Measurements from ENCODE around the gene CD69.

CD69 gene

DNA sequence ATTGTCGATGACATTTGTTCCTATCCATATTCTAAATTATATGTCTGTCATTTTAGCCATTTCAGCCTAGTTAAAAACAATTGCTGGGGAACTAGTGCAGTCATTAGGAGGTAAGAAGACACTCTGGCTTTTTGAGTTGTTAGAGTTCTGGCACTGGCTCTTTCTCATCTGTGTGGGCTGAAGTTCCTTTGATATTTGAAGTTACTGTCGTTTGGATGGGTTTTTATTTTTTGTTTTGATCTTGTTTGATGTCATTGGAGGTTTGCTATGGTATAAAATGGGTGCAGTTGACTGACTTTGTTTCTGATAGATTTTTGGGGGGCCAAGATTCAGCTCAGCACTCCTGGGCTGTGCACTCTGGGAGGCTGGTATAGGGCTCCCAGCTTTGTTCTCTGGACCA is 20.7 kb upstream of the CD69 start:
- no peak for DNase-seq (ENCODE audit: low spot score)

DNA sequence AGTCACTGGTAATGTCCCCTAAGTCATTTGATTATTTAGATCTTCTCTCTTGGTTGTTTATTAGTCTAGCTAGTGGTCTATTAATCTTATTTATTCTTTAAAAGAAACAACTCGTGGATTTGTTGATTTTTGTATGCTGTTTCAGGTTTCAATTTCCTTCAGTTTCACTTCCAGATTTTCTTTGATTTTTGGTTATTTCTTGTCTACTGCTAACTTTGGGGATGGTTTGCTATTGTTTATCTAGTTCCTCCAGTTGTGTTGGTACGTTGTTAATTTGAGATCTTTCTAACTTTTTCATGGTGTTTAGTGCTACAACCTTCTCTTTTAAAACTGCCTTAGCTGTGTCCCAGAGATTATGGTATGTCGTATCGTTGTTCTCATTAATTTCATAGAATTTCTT is 18.5 kb upstream of the CD69 start:
- DNase-seq (ENCODE audit: low spot score), result no peak

DNA sequence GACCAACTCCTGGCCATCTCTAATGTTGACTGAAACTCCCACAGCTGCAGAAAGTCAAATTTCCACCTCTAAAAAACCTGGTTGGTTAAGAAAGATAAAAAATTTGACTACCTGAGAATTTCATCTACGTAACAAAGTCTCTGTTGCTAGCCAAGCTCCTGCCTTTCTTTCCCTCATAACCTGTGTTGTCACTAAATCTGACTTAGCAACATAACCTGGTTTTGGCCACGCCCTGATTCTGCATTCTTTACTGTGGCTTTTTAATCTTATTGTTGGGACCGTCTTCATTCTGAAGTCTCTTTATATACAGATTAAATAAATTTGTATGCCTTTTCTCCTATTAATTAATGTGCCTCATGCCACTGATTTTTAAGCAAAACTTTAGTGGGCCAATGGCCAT is 16.1 kb upstream of the CD69 start:
- DNase-seq (ENCODE audit: low spot score), result no peak

DNA sequence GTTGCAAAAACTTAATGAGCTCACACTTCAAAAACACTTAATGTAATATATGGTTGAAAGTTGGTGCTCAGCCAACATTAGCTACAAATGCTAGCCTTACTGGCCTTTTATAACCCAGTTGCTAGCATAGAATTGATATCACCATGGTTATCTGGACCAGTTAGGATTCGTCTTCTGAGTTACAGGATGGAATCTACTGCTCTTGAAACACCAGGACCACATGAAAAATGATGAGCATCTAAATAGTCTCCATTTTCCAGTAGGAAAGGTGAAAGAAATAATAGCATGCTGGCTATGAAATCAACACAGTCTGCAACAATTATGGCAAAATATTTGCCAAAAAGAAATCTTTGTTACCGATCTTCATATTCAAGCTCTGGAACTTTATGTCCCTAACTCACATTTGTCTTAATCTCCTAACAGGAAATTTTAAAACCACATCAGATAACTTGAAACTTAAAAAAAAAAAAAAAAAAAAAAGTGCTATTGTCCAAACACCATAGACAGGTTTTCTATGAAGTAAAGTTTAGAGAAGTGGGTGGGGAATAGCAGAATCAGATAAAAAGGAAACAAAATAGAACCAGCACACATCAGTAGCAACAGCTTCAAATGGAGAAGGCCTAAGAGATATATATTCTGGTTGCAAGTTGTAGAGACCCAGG is 12.6 kb upstream of the CD69 start:
- no peak for DNase-seq (ENCODE audit: low spot score)

DNA sequence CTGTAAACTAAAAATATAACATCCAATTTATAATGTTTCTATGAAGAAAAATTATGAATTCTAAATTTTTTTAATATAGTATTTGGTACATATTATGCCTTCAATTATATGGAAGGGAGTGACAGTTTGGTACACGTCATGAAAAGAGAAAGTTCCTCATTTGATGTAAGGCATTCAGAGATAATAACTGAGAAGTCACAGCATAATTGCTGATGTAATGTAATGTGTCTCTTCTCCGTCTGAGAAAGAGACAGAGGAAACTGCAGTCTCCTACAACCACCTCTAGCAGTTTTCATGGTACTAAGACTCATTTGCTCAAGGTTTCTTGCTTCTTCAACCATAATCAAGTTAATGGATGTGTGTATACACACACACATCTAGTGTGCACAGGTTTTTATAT is 2.3 kb upstream of the CD69 start:
- no peak for DNase-seq (ENCODE audit: low spot score)

DNA sequence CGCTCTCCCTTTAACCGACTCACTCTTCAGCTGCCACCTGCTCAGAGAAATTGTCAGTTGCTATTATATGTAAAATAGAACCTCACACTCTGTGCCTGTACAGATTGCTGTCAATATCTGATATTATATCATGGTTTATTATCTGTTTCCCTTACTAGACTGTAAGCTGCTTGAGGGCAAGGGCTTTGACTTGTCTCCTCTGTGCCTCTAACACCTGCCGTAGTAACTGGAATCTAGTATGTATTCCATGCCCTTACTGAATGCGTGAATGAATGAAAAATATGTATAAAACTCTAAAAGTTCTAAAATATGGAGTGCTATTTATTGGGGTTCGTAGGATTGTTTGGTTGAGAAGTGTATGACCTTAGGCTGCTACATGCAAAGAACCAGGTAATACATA is 1.7 kb upstream of the CD69 start:
- no peak for DNase-seq (ENCODE audit: low spot score)

DNA sequence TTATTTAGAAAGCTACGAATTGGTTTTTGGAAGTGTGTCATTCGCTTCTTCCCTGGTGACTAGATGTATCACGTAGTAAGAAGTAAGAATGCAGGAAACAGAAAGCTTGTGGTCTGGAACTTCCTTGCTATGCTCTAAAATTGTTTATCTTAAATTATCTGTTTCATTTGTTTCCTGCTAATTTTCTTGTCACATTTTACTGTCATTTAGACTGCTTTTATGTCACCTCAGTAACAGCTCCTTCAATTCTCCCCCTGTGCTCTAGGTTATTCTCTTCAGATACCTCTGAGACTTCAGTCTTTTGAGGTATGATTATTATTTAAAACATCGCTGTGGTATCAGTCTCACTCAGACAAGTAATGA is 699 bp upstream of the CD69 start:
- no peak for DNase-seq (ENCODE audit: low spot score)

DNA sequence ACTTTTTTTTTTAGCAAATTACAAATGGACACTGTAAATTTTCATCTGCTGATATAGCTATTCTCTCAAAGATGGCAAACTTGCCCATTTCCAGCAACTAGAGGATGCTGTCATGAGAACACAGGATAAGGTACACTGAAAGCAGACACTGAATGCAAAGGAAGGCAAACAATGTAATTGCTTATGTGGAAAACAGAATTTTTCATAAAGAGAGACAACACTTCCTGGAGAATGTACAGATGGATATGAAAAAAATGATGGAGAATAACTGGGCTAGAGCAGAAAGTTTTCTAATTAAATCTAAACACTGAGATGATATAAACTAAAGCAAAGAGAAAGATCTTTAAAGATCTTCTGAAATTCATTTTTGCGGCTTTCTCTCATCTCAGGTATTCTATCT is 581 bp downstream of the CD69 start:
- DNase-seq (ENCODE audit: low spot score), result no peak

DNA sequence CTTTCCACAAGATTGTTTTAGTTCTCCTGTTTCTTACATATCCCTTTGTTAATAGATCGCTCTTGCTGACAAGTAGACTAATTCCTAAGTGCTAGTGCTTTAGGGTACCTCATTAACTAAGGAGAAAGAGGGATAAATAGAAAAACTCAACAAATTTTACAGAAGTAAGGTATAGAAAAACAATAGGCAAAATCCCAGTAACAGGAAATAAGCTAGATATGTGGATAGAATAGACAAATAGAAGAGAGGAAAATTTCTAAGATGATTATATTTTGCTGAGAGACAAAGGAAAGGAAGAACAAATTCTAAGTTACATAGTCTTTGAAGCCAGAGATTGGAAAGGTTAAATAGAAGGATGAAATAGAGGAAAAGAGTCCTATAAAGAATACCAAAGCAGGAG is 1.0 kb downstream of the CD69 start:
- DNase-seq (ENCODE audit: low spot score), result no peak

DNA sequence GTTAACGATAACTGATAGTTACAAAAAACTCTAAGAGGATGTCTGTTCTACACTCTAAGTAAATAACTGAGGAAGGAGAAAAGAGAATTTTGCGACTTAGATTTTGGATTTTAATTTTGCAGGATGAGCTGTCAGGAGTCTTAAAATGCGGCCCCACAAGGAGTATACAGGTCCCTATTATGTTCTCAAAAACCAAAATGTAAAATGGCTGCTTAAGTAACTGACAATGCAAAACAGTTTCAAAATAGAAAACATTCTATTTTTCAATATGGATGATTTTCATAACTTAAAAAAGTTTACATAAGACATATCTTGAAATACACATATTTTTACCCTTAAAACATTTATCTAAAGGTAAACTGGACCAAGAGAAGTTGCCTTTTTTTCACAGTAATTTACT is 2.6 kb downstream of the CD69 start:
- no peak for DNase-seq (ENCODE audit: low spot score)

DNA sequence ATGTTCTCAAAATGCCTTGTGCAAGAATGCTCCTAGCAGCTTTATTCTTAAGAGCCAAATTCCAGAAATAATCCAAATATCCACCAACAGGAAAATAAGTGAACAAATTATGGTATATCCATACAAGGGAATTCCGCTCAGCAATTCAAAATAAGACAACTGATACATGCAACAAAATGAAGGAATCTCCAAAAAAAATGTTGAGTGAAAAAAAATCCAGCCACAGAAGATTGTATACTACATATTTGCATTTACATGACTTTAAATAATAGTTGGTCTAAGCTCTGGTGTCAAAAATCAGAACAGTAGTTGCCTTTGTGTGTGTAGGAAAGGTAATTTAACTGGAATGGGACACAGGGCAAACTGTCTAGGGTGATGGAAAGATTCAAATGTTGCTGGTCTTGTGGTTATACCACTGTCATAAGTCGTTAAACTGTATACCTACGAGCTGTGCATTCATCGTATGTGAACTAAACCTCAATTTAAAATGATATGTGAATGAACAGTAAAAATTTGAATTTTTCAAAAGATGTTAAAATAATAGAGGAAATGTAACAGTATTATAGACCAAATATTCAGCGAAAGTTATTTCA is 3.2 kb downstream of the CD69 start:
- DNase-seq (ENCODE audit: low spot score), result no peak

DNA sequence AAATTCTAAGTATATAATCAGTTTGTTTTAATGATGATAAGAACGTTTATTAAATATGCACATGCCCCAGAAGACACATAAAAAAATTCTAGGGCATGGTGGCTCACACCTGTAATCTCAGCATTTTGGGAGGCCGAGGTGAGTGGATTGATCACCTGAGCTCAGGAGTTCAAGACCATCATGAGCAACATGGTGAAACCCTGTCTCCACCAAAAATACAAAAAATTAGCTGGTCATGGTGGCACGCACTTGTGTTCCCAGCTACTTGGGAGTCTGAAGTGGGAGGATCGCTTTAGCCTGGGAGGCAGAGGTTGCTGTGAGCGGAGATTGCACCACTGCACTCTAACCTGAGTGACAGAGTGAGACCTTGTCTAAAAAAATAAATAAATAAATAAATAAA is 4.0 kb downstream of the CD69 start:
- no peak for DNase-seq (ENCODE audit: low spot score)

DNA sequence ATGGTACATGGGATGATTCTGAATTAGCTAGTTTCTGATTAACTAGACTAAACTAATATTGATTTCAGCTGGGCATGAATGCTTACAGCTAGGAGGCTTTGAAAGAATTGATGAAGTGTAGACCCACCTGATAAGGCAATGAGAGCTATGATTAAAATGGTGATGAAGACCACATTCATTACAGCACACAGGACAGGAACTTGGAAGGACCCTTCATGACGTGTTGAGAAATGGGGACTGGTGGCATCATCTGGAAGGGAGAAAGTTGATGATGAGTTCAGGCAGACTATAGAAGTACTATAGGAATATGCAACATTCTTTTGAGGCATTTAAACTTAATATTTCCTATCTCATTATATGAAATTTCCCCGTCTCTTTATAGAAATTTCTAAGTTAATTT is 4.5 kb downstream of the CD69 start:
- no peak for DNase-seq (ENCODE audit: low spot score)

DNA sequence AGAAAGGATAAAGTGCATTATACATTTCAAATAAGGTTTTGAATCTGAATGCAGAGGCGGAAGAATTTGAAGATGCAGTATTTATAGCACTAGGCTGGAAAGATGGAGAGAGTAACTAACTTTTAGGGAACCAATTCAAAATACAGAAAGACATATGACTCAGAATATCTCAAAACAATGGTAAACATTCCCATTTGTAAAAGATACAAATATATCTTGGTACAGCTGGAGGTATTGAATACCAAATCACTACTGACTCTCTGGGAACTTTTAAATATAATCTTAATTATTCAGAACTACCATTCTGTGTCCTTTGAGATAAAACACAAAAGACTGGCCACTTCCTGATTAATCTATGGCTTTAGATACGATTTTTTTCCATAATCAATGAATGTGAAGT is 5.1 kb downstream of the CD69 start:
- DNase-seq (ENCODE audit: low spot score), result no peak

DNA sequence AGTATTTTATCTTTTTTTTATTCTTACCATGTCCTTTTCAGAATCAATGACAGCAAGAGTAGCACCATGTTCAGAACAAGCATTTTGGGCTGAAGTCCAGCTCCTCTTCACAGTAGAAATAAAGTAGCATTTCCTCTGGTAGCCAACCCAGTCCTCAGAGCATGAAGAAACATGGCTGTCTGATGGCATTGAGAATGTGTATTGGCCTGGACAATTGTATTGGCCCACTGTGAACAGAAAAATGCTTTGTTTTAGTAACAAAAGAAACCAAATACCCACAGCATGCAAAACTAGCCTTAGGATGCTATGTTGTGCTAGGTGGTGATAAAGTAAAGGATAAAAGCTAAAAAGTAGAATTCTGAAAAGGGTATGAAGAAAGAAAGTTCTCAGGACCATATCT is 5.7 kb downstream of the CD69 start:
- DNase-seq (ENCODE audit: low spot score), result no peak

DNA sequence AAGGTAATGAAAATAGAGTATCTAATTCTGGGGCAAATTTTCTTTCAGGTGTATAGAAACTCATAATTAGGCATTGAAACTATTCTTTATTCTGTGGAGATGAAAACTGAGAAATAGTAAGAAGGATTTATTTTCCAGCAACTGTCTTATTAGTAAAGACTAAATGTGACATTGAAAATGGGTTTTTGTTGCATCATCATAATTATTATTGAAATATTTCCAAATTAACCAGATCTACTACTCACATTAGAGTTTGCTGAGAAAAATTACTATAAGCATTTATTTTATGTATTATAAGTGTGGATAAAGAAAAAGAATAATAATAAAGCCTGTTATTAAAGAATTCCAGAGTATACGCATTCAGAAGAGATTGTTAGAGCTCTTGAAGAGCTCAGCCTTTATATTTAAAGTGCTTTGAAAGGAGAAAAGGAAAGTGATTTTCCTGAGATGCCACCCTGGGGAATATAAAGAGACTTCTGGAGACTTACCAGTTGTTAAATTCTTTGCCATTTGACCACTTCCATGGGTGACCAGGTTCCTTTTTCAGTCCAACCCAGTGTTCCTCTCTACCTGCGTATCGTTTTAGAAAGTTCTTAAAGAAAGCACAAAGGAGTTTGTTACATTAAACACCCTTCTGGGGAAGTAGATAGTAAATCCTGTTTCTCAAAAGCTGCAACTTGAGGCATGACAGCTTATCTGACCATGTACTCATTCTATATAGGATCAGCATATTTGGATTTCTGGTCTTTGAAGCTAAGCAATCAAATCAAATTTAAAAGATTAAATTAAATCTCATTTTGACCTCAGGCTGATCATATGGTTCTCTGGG is 6.4 kb downstream of the CD69 start:
- DNase-seq (ENCODE audit: low spot score), result no peak

DNA sequence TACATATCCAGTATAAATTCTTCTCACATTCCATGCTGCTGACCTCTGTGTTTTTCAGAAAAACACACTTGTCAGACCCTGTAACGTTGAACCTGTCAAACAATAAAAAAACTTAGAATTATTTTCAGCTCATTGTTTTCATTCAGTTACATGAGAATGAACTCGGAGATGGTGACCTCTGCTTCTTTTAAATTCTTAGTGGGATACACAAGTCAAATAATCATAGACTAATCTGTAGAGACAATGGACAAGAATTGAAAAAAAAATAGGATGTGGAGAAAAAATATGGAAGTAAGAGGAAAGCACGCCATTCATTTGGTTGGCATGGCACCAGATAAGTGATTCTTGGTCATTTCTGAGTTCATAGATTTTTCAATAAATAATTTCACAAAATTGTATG is 7.2 kb downstream of the CD69 start:
- DNase-seq (ENCODE audit: low spot score), result no peak

DNA sequence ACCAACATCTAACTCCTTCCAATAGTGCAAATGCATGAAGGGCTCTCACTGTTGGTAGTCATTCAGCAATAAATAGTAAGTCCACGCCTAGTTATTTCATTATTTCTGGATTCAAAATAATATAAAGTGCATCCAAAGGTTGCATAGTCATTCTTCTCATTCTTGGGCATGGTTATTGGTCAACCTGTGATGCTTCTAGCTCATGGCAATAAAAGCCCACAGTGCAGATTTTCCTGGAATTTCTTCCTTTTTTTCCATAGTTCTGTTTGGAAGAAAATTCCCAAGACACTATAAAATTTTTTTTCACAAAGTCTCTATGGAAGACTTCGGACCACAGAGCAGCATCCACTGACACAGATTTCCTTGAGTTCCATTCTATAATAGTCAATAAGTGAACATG is 7.6 kb downstream of the CD69 start:
- no peak for DNase-seq (ENCODE audit: low spot score)

DNA sequence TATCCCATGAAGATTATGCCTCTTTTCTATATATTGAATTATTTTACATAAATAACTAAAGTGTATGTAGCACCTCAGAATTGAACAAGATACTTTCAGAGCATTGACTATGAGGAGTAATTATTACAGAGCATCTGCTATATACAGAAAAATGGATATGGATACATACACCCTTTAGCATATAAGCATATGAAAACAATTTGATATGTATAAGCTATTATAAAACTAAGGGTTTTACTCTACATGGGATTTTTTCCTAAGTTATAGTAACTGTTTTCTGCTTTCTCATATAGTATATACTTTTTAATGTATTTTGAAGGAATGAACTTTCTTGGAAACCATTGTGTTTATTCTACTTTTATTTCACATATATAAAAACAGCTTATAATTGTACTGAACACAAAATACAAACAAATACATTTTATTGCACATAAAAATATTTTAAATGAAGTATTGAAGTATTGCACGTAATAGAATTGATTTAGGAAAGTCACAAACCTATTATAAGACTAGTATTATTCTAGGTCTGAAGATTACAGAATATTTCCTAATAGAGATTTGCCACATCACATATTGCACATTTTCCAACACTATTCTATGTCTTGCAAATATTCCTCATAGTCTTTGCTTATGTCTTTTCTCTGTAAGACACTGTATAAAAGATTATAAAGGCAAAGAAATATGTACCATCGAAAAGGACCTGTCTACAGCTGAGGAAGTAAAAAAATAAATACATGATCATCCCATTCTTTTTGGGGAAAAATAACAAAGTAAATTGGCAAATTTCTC is 8.4 kb downstream of the CD69 start:
- DNase-seq (ENCODE audit: low spot score), result no peak

DNA sequence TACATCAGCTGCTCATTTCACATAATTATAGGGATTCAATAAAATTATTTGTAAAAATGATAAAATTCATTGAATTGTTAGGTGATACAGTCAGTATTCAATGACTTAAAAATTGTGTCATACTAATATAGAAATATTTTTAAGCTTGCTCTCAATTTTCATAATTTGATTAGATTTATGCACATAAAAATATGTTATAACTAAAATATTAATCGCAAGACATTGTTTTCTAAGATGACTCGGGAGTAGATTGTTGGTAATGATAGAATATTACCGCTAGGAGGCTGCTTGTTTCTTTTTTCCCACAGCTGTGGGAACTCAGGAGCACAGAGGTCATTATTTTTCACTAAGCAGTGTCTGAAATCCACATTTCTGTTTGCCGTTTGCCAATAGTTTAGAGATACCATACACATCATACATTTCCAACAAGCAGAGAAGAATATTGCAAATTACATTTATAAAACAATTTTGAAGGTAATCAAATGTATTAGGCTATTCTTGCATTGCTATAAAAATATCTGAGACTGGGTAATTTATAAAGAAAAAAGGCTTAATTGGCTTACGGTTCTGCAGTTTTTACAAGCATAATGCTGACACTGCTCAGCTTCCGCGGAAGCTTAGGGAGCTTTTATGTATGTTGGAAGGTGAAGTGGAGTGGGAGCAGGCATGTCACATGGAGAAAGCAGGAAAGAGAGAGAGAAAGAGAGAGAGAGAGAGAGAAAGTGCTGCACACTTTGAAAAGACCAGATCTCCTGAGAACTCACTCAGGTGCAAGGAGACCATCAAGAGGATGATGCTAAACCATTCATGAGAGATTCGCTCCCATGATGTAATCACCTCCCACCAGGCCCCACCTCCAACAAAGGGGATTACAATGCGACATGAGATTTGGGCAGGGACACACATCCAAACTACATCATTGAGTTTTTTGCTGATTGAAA is 9.2 kb downstream of the CD69 start:
- DNase-seq (ENCODE audit: low spot score), result no peak
